Mesenteric fat pad (tissue), 1 donor: Measurements from ENCODE around the gene TSPAN16. TPM values are rescaled to one million over a fixed set of nuclear protein-coding genes. Genes with fewer than 3 reads are reported as not detected.
A peak's percentile ranks its signal among the peaks of the same experiment; 100 is the strongest.
"Not testable (repeated sequence)": the region's sequence is repeated elsewhere in the genome, so short reads cannot be mapped to it uniquely, and the experiment has no call there.

Experiments
- DNase-seq: peaks from one replicate; pipeline ENCODE4 v3.0.0-alpha.2; 2020; ENCODE audit warnings: low spot score
- total RNA-seq: library from RNA; stranded (reverse); fragmentation: NEBNext Ultra II Directional; extraction: Animal tissue kit (Norgen Biotek cat#: 25700); gene quantifications from one replicate; pipeline ENCODE4 v1.2.1, GENCODE V29; 2021
- donor health status: DM: yes; HTN: yes; CAD: no.

The TSPAN16 gene
- total RNA-seq, 1 donor from 2014 or later, result not detected

DNA sequence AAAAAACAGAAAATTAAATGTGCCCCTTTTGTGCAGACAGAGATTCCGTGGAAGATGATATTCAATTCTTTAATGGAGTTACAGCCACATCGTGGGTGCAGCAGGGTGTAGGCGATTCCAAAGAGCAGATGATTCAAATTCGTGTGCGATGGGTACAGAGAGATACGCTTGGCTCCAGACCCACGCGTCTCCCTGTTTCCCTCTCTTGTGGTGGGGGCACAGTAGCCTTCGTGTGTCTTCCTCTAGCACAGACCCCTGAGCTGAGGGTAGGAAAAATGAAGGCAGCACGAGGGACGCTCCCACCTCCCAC, 4.8 kb downstream of the TSPAN16 start:
- no peak for DNase-seq

DNA sequence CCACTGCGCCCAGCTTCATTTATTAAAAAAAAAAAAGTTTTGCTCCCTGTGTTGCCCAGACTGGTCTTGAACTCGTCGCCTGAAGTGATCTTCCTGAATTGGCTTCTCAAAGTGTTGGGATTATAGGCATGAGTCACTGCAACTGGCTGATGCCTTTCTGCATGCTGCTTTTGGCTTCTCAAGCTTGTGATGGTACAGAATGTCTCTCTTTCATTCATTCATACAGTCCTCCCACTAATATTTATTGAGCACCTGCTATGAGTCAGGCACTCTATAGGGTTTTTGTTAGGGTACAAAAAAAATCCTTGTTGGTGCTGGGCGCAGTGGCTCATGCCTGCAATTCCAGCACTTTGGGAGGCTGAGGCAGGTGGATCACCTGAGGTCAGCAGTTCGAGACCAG, 9.0 kb downstream of the TSPAN16 start:
- no peak for DNase-seq

DNA sequence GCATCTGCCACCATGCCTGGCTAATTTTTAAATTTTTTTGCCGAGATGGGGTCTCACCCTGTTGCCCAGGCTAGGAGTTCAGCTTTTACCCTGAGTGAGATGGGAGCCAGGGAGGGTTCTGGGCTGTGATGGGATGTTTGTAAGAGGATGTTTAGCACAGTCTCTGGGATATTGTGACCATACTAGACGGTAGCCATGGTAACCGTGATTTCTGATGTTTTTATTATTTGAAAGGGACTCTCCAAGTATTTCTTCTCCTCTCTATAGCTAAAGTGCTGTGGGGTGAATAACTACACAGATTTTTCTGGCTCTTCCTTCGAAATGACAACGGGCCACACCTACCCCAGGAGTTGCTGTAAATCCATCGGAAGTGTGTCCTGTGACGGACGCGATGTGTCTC, 10.4 kb downstream of the TSPAN16 start:
- DNase-seq, result no peak

DNA sequence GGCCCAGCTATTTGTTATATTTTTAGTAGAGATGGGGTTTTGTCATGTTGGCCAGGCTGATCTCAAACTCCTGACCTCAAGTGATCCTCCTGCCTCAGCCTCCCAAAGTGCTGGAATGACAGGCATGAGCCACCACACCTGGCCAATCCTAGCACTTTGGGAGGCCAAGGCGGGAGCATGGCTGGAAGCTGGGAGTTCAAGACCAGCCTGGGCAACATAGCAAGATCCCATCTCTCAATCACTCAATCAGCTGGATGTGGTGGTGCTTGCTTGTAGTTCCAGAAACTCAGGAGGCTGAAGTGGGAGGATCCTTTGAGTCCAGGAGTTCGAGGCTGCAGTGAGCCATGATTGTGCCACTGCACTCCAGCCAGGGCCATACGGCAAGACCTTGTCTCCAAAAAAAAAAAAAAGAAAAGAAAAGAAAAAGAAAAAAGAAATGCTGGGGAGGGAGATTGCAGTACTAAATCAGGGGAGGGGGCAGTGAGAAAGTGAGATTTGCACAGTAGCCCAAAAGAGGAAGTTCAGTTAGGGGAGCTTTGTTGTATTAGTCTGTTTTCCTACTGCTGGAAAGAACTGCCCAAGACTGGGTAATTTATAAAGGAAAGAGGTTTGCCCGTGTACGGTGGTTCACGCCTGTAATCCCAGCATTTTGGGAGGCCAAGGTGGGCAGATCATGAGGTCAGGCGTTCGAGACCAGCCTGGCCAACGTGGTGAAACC, 24.5 kb downstream of the TSPAN16 start:
- DNase-seq, result not testable (repeated sequence)

DNA sequence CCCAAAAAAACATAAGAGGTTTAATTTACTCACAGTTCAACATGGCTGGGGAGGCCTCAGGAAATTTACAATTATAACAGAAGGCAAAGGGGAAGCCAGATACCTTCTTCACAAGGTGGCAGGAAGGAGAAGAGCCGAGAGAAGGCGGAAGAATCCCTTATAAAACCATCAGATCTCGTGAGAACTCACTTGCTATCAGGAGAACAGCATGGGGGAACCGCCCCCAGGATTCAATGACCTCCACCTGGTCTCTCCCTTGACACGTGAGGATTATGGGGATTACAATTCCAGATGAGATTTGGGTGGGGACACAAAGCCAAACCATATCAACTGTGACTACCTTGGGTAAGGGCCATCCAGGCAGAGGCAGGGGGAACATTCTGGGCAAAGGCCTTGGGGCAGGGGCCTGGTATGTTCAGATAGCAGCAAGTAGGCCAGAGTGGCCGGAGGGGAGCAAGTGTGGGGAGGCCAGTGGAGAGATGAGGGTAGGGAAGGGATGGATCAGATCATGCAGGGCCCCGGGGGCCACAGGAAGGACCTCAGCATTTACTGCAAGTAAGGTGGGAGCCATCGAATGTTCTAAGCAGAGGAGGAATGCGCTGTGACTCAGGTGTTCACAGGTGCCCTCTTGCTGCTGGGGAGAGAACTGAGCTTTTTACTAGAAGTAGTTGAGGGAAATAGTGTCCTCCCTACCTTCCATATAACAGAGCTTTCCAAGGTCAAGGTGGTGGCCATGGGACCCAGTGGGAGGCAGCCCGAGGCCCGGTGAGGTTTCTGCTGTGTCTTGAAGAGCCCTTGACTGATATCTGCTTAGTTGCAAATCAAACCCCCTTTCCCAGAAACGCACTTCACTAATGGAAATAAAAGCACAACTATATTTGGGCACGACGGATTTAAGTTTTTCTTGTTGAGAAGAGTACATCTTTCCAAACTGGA, 25.5 kb downstream of the TSPAN16 start:
- DNase-seq, result no peak

DNA sequence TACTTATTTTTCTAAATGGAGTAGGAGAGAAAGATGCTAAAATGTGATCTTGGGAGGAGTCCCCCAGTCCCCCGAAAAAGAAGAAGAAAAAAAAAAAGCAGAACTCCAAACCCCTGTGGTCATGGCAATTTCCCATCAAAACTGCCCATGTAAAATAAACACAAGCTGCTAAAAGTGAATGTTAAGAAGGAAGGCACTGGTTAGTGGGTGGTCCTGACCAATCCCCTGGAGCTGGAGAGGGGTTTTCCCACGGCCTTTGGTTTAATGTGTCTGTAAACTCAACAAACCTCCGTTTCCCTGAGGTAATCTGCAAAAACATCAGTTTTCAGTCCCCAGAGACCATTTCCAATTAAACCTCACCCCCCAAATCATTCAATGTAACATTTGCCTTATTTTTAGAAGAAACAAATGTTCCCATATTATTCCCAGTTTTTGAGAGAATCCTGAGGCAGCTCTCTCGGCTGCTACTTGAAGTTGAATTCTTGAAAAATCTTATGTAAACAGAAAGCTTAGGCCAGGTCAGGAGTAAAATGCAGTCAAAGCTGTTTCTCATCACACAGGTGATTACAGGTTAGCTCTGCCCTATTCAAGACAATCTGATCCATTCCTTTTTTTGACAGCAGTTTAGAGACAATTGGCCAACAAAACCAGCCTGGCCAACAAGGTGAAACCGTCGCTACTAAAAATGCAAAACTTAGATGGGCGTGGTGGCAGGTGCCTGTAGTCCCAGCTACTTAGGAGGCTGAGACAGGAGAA, 26.5 kb downstream of the TSPAN16 start:
- no peak for DNase-seq

DNA sequence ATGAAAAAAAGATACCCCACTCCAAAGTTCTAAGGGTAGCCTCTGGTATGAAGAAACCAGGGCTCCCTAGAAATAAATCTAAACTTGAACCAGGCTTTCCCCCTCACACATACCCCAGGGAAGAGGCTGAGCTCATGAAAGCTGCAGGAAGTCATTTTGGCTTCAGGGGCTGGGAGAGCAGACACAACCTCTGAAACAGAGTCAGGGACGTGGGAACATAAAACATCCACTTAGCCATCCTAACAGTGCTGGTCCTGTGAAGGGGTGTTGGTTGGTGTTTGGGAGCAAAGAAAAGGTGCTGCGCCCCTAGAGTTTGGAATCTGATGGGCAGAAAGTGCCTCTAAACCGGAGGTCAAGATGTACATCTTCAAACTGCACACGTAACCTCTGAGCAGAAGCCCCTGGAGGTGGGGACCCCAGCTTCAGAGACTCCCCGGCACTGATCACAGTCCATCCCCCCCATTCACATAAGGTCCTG, 27.7 kb downstream of the TSPAN16 start:
- no peak for DNase-seq

DNA sequence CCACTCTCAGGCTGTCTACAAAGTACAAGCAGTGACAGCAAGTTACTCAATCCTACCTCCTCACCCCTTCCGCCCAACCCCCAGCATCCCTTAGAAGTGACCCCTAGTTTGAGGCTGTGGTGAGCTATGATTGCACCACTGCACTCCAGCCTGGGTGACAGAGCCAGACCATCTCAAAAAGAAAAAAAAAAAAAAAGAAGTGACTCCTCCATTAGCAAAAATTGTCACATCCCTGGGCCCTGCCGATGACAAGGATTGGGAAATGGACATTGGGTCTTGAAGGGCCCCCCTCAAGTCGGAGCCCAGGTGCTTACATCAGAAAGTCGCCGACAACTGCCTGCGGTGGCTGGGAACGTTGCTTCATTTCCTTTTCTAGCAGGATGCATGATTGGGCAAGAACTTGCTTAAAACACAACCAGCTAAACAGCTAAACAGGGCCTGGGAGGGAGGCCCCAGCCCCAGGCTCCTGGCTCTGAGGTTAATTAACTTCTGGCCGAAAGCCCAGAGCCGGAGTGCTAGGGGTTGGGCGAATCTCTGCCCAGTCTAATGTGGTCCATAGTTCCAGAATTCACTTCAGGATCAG, 28.2 kb downstream of the TSPAN16 start:
- DNase-seq, result no peak

DNA sequence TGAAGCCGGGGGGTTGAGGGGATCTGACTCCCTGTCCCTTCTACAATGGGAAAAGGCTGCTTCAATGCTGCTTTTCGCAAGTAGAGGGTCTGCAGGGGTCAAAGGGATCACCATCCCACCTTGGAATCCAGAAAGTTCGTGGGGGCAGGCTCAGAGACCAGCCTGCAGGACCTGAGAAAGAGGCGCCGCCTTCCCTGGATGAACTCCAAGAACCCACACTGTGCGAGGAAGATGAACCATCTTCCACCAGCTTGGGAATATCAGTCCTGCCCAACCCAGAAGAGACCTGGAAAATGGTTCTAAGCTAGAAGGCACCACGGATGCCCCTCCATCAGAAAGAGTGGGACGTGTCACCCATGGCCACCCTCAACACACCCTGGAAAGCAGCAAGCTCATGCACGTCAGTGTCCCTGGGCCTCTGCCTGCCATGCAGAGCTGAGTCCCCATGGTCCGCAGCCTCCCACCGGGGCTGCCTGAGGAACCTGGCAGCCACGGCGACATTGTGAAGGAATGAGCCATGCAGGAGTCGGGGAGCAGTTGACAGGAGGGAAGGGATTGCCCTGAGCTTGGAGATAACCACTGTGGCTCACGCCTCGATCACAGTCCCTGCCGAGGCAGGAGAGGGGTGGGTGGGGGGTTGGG, 28.9 kb downstream of the TSPAN16 start:
- DNase-seq, result no peak

DNA sequence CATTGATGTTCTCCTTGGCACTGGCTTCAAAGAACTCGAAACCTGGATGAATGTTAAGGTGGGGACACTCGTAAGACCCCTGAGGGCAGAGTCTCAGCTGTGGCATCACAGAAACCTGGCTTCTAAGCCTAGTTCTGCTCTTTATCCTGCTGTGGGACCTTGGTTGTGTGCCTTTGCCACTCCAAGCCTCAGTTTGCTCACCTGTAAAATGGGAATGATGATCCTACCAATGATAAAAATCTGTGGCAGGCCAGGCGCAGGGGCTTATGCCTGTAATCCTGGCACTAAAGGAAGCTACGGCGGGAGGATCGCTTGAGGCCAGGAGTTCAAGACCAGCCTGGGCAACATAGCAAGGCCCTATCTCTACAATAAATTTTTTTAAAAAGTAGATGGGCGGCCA, 29.6 kb downstream of the TSPAN16 start:
- no peak for DNase-seq

DNA sequence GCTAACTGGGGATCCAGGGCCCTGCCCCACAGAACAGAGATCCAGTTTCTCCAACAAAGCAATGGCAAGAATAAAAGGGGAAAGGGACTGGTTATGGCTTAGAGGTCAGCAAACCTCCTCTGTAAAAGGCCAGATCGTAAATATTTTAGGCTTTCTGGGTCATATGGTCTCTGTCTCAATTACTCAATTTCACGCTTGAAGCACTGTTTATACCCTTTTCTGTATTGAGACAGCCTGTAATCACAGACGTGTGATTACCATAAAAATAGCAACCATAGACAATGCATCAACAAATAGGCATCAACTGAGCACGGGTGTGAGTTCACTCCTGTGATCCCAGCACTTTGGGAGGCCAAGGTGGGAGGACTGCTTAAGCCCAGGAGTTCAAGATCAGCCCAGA, 34.2 kb downstream of the TSPAN16 start:
- no peak for DNase-seq

DNA sequence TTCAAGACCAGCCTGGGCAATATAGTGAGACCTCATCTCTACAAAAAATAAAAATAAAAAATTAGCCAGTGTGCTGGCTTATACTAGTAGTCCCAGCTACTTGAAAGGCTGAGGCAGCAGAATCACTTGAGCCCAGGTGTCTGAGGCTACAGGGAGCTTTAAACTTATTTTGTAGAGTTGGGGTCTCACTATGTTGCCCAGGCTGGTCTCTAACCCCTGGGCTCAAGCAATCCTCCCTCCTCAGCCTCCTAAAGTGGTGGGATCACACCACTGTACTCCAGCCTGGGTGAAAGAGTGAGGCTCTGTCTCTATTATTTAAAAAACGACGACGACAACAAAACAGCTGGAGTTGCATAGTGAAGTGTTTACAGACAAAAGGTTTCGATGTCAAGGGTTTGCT, 35.5 kb downstream of the TSPAN16 start:
- no peak for DNase-seq

DNA sequence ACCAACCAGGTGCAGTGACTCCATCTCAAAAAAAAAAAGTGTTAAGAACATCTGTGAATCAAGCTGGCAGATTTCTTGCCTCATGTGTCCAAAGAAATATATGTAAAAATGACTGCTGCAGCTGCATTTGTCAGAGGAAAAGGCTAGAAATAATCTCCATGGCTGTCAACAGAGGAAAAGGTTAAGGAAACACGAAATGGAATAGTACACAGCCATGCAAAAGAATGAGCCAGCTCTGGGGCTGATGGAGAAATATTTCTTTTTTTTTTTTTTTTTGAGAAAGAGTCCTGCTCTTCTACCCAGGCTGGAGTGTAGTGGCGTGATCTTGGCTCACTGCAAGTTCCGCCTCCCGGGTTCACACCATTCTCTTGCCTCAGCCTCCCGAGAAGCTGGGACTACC, 36.9 kb downstream of the TSPAN16 start:
- DNase-seq, result no peak

DNA sequence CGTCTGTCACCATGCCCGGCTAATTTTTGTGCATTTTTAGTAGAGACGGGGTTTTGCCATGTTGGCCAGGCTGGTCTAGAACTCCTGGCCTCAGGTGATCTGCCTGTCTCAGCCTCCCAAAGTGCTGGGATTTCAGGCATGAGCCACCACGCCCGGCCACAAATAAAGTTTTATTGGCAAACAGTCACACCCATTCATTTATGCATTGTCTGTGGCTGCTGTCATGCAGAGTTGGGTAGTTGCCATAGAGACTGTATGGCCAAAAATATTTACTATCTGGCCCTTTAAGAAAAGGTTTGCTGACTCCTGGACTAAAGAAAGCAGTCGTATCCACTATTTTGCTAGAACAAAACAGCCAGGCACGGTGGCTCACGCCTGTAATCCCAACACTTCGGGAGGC, 37.9 kb downstream of the TSPAN16 start:
- not testable (repeated sequence) for DNase-seq

DNA sequence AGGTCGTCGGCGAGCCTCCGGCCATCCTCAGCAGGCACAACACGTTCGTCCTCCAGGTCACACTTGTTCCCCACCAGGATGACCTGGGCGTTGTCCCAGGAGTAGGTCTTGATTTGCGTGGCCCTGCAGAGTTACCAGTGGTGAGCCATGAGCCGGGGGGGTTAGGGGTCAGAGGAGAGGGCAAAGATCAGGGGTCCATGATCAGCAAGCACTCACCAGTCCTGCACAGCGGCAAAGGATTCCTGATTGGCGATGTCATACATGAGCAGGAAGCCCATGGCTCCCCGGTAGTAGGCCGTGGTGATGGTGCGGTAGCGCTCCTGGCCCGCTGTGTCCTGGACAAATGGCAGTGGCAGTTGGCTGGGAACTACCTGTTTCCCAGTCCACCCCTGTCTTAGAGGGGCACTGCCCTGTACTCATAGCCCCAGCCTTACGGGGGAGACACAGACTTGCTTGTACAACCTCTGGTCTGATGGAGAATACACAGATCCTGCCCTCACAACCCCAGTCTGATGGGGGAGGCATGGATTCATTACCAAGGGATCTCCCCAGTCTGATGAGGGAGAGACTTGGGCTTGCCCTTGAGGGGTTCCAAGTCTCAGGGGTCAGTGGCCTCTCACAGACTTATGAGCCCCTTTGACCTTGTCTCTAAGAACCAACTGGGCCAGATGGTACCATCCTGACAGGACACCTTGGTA, 39.6 kb downstream of the TSPAN16 start:
- no peak for DNase-seq

DNA sequence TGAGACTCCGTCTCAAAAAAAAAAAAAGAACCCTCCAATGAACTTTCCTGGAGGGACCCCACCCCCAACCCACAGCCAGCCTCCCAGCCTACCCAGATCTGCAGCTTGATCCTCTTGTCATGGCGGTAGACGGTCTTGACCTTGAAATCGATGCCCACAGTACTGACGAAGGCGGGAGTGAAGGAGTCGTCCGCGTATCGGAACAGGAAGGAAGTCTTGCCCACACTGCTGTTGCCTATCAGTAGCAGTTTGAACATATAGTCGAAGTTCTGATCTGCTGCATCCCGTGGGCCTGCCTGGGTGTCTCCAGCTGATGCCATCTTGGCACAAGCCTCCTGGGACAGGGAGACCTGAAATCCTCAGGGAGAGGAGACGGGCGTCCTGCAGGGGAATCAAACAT, 41.1 kb downstream of the TSPAN16 start:
- DNase-seq, result no peak

DNA sequence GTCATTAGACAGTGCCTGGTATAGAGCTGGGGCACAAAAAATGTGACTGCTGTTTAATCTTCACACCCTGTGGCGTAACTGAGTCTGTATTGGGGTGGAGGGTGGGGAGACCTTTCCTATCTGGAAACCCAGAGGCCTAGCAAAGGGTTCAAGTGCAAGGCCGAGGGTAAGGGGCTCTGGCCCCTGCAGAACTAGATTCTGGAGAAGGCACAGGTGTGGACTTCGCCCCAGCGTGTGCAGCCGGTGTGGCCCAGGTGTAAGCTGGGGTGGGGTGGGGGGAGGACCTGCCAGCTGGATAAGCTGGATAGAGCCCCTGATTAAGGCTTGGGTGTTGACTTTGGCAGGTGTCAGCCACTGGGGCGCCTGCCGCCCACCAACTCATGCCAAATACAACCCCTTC, 42.2 kb downstream of the TSPAN16 start:
- no peak for DNase-seq

DNA sequence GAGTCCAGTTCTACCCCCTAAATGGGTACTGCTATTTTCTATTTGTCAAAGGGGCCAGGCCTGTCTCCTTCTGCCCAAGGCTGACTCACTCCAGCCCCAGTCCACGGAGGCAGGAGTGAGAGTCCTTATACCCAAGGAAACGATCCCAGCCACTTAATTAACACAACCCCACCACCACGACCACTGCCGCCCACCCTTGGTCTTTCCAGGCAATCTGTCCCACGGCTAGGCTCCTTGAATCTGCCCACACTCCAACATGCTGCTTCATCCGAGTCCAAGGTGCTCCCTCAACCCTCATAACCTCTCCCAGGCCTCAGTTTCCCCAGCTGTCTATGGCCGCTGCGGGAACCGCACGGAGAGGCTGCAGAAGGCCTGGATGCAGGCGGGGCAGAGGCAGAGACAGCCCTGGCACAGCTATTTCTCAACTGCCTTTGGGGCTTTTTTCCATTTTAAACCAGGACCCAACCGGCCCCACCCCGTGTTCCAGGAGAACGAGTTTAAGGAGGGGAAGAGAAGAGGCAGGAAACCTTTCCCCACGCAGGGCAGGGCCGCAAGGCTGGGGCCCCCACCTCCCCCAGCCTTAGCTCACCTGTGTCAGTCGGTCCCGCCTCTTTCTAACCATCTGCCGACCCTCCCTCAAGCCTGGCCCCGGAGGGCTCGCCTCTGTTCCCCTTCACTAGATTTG, 42.8 kb downstream of the TSPAN16 start:
- DNase-seq, result no peak

DNA sequence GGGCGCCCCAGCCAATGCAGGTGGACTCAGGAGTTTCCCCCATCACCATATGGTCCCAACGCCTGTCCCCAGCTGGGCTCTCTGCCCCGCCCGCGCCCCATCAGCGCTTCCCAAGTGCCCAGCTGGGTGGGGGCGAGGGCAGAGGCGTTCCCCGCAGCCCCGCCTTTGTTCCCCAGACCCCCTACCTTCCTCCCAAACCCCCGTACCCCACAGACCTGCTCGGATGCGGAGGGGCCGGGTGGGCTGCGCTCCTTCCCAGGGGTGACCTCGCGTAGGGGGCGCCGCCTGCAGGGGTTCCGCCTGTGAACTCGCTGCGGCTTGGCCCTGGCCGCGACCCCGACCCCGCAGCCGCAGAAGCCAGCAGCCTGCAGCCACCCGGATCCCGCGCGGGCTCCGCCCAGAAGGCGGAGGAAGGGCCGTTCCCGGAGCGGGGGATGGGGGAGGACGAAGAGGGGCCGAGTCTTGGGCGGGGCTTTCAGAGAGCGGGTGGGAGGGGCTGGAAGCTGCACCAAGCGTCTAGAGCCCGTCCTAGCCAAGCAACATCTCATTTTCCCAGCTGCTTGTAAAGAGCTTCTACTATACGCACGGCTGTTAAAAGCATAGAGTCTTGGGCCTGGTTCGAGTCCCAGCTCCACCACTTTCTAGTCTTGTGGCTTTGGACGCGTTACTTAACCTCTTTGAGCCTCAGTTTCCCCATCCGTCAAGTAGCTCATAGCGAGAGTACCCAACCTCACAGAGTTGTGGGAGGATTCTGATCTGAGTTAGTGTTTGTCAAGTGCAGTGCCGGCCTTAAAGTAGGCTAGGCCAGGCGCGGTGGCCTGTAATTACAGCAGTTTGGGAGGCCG, 43.5 kb downstream of the TSPAN16 start, which contains the start of gene RAB3D:
TSS of gene RAB3D (minus strand) at position 404 of the 845 bp plus-strand sequence. CDS start 2,258 bp downstream, outside the sequence.
- DNase-seq, result peak; percentile 97
